LoVo (cell line): ENCODE data around the gene DENND1A.

Source experiments
- DNase-seq: peaks from one replicate; pipeline ENCODE4 v3.0.0-alpha.2; 2016; ENCODE audit warnings: low spot score

DENND1A gene

DNA sequence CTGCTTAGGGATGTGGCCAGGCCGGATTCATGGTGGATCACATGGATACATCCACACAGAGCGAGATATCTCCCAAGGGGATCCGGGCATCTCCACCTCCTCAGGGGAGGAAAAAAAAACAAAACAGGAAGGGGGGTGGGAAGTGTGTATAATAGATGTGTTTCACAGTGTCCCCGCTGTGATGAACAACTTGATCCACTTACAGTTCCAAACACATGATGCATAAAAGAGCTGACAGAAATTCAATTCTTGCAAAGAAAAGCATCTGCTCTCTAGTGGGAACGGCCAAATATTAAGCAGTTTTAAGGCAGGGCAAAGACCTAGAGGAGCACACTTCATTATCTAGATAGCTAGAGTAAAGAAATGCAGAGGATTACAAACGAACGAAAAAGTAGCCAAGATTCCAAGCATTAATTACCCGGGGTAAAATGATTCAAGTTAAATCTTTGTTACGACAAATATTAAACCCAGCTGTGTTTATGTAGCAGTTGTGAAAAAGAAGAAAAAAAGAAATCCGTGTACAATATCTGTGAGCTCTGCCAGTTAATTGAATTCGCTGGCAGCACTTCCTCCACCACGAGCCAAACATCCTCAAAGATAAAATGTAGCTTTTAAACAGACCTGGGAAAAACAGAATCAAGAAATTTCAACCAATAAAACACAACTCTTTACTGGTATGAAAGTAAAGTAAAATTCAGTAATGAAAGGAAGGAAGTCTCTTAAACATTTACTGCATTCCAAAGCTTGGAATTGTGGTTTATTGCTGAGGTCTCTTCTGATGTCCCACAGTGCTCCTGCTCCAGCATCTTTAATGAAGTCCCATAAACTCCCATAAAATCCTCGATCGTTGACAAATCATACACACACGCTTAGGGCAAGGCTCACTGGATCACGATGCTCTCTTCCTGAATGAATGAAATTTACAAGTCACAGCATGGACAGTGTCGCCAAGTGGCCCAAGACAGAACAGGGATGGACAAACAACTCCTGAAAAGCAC is 360.9 kb downstream of the DENND1A start:
- peak; percentile 38 for DNase-seq

- DNase-seq: no peak
These were observed 362.9 kb downstream of the DENND1A start for GRCh38 chr9:123567013-123567412.

DNA sequence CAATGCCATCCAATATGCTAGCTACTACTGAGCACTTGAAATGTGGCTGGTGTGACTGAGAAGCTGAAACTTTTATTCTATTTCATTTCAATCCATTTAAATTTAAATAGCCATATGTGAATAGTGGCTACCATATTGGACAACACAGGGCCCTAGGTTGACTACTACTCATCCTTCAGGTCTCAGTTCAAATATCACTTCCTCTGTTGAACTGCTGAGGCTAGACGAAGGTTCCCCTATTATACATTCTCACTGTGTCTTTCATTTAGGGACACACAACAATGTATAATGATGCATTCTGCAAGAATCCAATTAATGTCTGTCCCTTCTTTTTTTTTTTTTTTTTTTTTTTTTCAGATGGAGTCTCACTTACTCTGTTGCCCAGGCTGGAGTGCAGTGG is 365.3 kb downstream of the DENND1A start:
- no peak for DNase-seq

- peak; percentile 19 for DNase-seq
These were observed 367.0 kb downstream of the DENND1A start for GRCh38 chr9:123562844-123563346.

DNA sequence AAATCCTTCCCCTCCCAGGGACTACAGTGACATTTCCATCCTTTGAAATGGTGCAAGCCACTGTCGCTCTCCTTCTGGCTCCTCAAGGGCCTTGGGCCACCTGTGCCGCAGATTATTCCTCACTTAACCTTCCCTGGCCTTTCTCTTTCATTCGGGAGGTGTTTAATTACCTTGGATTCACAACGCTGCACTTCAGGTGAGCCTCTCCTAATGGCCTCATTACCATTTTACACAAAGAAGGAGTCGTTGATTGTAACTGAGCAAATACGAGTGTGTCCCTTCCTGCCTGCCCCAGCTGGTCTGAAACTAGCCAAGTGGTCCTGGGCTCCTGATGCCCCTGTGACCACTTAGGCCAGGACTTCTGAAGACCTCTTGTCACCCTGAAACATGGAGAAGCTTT is 368.9 kb downstream of the DENND1A start:
- DNase-seq: no peak

- DNase-seq: no peak
These were observed 373.2 kb downstream of the DENND1A start for GRCh38 chr9:123556464-123557435.

GRCh38 chr9:123555646-123556045 is 374.3 kb downstream of the DENND1A start:
- no peak for DNase-seq

DNA sequence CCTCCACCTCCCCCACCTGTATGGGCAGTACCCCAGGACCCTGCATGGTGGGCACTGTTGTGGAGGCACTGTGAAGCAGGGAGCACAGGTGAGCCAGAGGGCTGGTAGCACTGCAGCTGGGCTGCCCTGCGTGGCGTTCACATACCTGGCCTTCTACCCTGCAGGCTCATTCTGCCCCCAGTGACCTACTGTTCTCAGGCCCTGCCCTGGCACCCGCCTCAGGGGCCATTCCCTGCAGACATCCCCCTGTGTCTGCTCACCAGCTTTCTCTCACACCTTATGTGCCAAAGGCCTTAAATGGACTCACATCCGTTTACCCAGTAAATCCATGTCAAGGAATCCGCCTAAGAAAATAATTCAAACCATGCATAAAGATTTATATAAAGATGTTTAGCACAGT is 377.4 kb downstream of the DENND1A start:
- DNase-seq: no peak

- no peak for DNase-seq
These were observed 378.2 kb downstream of the DENND1A start for GRCh38 chr9:123551734-123552133.

- DNase-seq: no peak
These were observed 379.1 kb downstream of the DENND1A start for GRCh38 chr9:123550797-123551196.

DNA sequence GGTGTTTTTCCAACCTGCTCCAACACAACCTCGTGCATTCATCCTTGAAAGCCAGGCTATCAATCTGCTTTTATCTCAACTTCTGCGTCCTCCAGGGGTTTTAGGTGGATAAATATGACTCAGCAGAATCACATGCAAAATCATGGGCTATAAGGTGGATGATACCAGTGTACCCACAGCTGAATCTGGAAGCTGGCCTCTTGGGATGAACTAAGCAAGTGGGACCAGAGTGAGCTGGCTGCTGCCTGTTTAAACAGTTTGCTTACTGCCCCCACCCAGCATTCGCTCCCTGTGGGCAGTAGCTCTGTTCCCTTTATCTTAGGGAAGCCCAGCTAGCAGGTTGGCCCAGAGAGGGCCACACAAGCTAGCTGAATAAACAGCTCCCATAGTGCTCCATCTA is 379.9 kb downstream of the DENND1A start:
- DNase-seq: no peak

DNA sequence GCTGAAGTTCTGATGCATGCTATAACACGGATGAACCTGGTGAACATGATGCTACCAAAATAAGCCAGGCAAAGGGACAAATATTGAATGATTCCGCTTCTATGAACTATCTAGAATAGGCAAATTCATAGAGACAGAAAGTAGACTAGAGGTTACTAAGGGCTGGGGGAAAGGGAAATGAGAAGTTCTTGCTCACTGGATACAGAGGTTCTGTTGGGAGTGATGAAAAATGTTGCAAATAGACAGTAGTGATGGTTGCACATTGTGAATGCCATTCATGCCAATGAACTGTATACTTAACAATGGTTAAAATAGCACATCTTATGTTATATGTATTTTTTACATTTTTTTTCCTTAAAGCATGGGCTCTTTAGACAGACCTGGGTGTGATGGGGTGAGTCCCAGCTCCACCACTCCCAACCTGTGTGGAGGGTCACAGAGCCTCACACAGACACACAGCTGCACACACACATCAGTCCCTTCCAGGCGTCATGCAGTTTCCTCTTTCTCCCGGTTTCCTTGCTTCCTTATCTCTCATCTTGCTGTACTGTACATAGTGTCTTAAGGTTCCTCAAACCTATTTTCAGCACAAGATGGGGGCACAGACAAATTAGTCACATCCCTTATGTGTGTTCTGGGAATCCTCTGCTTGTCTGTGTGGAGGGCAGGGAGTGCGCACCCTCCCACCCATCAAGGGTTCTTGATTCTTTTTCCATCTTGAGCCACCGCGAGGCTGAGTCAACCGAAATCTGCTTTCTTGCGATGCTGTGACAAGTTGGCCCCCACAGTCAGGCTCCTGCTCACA is 381.0 kb downstream of the DENND1A start:
- no peak for DNase-seq

GRCh38 chr9:123544007-123544827 is 385.7 kb downstream of the DENND1A start:
- peak; percentile 37 for DNase-seq

- DNase-seq: no peak
These were observed 386.4 kb downstream of the DENND1A start for GRCh38 chr9:123543492-123543891.

DNA sequence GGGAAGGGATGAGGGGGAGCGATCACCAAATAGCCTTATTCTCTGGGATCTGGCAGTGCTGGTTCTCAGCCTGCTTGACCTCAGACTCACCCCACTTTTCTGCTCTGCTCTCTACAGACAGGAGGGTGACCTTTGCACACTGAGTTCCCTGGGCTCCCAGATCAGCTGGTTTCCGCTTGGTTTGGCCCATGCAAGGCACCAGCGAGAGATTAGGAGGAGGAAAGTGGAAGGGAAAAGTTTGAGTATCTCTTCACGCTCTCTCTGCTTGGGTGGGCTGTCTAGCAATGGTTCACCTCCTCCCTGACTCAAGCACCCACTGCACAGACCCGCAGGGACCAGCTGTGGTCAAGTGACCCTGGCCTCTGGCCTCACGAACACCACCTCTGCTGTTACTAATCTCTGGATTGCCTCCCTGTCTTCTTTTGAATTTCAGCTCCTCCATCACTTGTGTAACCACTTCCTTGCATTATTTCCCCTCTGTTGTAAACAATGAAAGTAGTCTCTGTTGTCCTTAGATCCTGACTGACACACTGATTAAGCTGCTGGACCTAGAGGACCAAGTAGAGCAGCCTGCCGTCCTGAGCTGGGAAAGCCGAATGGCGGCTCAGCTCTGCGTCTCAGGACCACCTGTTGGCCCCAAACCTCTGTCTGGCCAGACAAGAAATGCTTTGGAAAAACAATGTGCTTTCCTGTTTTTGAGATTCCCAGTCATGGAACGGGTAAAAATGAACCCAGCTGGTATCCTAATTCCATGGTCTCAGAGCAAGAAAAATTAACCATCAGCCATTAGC is 387.3 kb downstream of the DENND1A start:
- no peak for DNase-seq

DNA sequence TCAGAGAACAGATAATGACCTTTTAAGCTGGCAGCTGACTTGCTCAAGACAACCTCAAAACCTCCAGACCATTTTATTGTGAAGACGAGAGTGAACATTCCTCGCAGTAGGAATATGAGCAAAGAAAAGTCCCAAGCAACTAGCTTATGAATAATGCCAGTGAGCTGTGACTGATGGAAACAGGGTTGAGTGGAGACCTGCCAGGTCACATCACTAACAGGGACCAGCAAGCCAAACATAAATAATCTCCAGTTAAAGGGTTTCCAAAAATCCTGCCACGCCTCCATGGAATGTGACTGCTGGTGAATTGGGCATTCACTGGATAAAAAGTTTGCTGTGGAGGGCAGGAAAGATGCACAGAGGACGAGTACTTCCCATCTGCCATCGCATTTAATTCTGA is 388.5 kb downstream of the DENND1A start:
- DNase-seq: no peak

GRCh38 chr9:123540457-123540856 is 389.5 kb downstream of the DENND1A start:
- DNase-seq: no peak

DNA sequence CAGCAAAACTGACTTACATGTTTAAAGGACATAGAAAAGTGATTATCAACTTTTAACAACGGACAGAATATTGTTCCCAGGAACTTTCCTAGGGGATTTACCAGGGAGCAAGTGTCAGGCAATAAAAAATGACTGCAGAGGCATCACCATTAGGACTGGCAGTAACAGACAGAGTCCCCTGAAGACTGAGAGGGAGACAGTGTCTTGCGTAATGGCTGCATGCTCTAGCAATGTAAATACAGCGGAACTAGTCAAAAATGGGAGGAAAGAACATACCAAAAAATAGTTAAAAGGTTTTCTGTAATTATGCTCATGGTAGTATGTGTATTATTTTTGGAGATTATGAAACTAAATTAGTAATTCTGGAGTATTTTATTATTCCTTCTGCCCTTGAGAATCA is 392.1 kb downstream of the DENND1A start:
- DNase-seq: no peak

DNA sequence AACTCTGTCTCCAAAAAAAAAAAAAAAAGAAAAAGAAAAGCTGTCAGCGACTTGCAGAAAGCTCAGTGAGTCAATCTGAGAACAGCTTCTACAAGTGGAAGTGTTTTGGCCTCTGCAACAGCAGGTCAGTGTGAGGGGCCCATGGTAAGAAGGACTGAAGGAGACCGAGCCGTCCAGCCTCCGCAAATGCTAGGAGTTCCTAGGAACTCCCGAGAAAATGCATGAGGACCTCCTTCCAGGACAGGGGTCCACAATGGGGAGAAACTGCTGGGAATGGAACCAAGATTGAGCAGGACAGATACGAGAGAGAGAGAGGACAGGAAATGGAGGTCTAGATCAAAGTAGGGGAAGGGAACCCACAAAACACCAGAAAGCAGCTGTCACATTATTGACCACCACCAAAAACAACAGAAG is 393.5 kb downstream of the DENND1A start:
- DNase-seq: no peak

GRCh38 chr9:123534336-123534735 is 395.6 kb downstream of the DENND1A start:
- DNase-seq: no peak
